Activated T-cell treated with anti-CD3 and anti-CD28 coated beads, Interleukin-2, amount 50 U/mL, for 4 hours (primary cell): ENCODE data around the gene SLC6A11. TPM values are rescaled to one million over a fixed set of nuclear protein-coding genes. Genes with fewer than 3 reads are reported as not detected.

Experiments
- ATAC-seq, 2 donors: fragments of 200-7000 bp; cut with Tn5 transposase; one replicate each; pipeline ENCODE4 v1.10.0; 2021
- DNase-seq: peaks from one replicate; pipeline ENCODE4 v3.0.0-alpha.2; 2020
- H3K27me3 Mint-ChIP-seq: one replicate; pipeline ENCODE4 v1.8.0; 2021; ENCODE audit warnings: low read depth, mixed read lengths
- H3K36me3 Mint-ChIP-seq: one replicate; pipeline ENCODE4 v1.8.0; 2022; ENCODE audit warnings: mixed read lengths; ENCODE audit not compliant: insufficient read depth
- H3K4me1 Mint-ChIP-seq: one replicate; pipeline ENCODE4 v1.8.0; 2021; ENCODE audit warnings: low read depth, mixed read lengths
- H3K4me3 Mint-ChIP-seq: one replicate; pipeline ENCODE4 v1.8.0; 2021; ENCODE audit warnings: mild to moderate bottlenecking, moderate library complexity, mixed read lengths
- H3K9me3 Mint-ChIP-seq: one replicate; pipeline ENCODE4 v1.8.0; 2021; ENCODE audit warnings: mixed read lengths
- total RNA-seq, 3 donors: library from RNA; stranded (reverse); gene quantifications; one replicate each; pipeline ENCODE4 v1.2.1, GENCODE V29; 2021

SLC6A11 gene
- total RNA-seq, 3 donors from 2014 or later: not detected

- no peaks in the 10 kb centered on the region for H3K4me1 Mint-ChIP-seq
- H3K36me3 Mint-ChIP-seq: no peaks in the 10 kb centered on the region
- ATAC-seq (no peak), DNase-seq (no peak)
- no peaks in the 10 kb centered on the region for H3K9me3 Mint-ChIP-seq
- H3K4me3 Mint-ChIP-seq: no peak overlapping the region
- peaks cover 25% of the 10 kb centered on the region for H3K27me3 Mint-ChIP-seq
Observed at GRCh38 chr3:10780243-10780642, 35.8 kb upstream of the SLC6A11 start.

- no peaks in the 10 kb centered on the region for H3K4me1 Mint-ChIP-seq
- no peaks in the 10 kb centered on the region for H3K36me3 Mint-ChIP-seq
- peaks cover 25% of the 10 kb centered on the region for H3K27me3 Mint-ChIP-seq
- no peak for DNase-seq
- no peaks in the 10 kb centered on the region for H3K9me3 Mint-ChIP-seq
- H3K4me3 Mint-ChIP-seq: no peak overlapping the region
- ATAC-seq: no peak
Observed at GRCh38 chr3:10780922-10781321, 35.1 kb upstream of the SLC6A11 start.

GRCh38 chr3:10781981-10782380, 34.0 kb upstream of the SLC6A11 start:
- ATAC-seq: no peak
- Mint-ChIP-seq H3K4me1 (no peaks in the 10 kb centered on the region), H3K36me3 (no peaks in the 10 kb centered on the region)

GRCh38 chr3:10783360-10784351, 32.4 kb upstream of the SLC6A11 start:
- ATAC-seq: peak in 1 of 2 donors; percentile 46
- Mint-ChIP-seq H3K9me3 (no peaks in the 10 kb centered on the region), H3K36me3 (no peaks in the 10 kb centered on the region), H3K4me1 (no peaks in the 10 kb centered on the region), H3K4me3 (no peak overlapping the region), H3K27me3 (peaks cover 22% of the 10 kb centered on the region)
- no peak for DNase-seq

More at GRCh38 chr3:10781981-10782380, 34.0 kb upstream of the SLC6A11 start:
- no peak overlapping the region for H3K4me3 Mint-ChIP-seq
- DNase-seq: no peak
- H3K27me3 Mint-ChIP-seq: peaks cover 19% of the 10 kb centered on the region
- no peaks in the 10 kb centered on the region for H3K9me3 Mint-ChIP-seq

- no peaks in the 10 kb centered on the region for H3K36me3 Mint-ChIP-seq
- H3K27me3 Mint-ChIP-seq: peaks cover 17% of the 10 kb centered on the region
- no peak overlapping the region for H3K4me3 Mint-ChIP-seq
- ATAC-seq (no peak), DNase-seq (no peak)
- H3K9me3 Mint-ChIP-seq: no peaks in the 10 kb centered on the region
- H3K4me1 Mint-ChIP-seq: no peaks in the 10 kb centered on the region
Observed at GRCh38 chr3:10786640-10787039, 29.4 kb upstream of the SLC6A11 start.

- Mint-ChIP-seq H3K4me3 (no peak overlapping the region), H3K4me1 (no peaks in the 10 kb centered on the region), H3K27me3 (peaks cover 29% of the 10 kb centered on the region), H3K36me3 (no peaks in the 10 kb centered on the region), H3K9me3 (no peaks in the 10 kb centered on the region)
- ATAC-seq (no peak), DNase-seq (no peak)
Observed at GRCh38 chr3:10788451-10788850, 27.6 kb upstream of the SLC6A11 start.

GRCh38 chr3:10790713-10791112, 25.3 kb upstream of the SLC6A11 start:
- Mint-ChIP-seq H3K27me3 (peaks cover 28% of the 10 kb centered on the region), H3K4me1 (no peaks in the 10 kb centered on the region), H3K36me3 (no peaks in the 10 kb centered on the region), H3K4me3 (no peak overlapping the region), H3K9me3 (no peaks in the 10 kb centered on the region)
- no peak for ATAC-seq
- DNase-seq: no peak

- no peaks in the 10 kb centered on the region for H3K9me3 Mint-ChIP-seq
- H3K27me3 Mint-ChIP-seq: peaks cover 29% of the 10 kb centered on the region
- DNase-seq: no peak
- no peak overlapping the region for H3K4me3 Mint-ChIP-seq
- H3K36me3 Mint-ChIP-seq: no peaks in the 10 kb centered on the region
- H3K4me1 Mint-ChIP-seq: no peaks in the 10 kb centered on the region
- no peak for ATAC-seq
Observed at GRCh38 chr3:10792208-10792607, 23.8 kb upstream of the SLC6A11 start.

- Mint-ChIP-seq H3K4me1 (no peaks in the 10 kb centered on the region), H3K4me3 (no peak overlapping the region), H3K27me3 (peaks cover 21% of the 10 kb centered on the region), H3K36me3 (no peaks in the 10 kb centered on the region), H3K9me3 (no peaks in the 10 kb centered on the region)
- DNase-seq: no peak
- no peak for ATAC-seq
Observed at GRCh38 chr3:10798600-10799367, 17.2 kb upstream of the SLC6A11 start.

GRCh38 chr3:10804183-10804648, 11.8 kb upstream of the SLC6A11 start:
- no peak for ATAC-seq
- Mint-ChIP-seq H3K27me3 (peaks cover 16% of the 10 kb centered on the region), H3K9me3 (no peaks in the 10 kb centered on the region), H3K4me3 (no peak overlapping the region), H3K4me1 (no peaks in the 10 kb centered on the region), H3K36me3 (no peaks in the 10 kb centered on the region)
- DNase-seq: no peak

- H3K9me3 Mint-ChIP-seq: no peaks in the 10 kb centered on the region
- peaks cover 17% of the 10 kb centered on the region for H3K27me3 Mint-ChIP-seq
- no peak overlapping the region for H3K4me3 Mint-ChIP-seq
- no peaks in the 10 kb centered on the region for H3K36me3 Mint-ChIP-seq
- DNase-seq (no peak), ATAC-seq (no peak)
- H3K4me1 Mint-ChIP-seq: no peaks in the 10 kb centered on the region
Observed at GRCh38 chr3:10806006-10806405, 10.0 kb upstream of the SLC6A11 start.

GRCh38 chr3:10808130-10808735, 7.8 kb upstream of the SLC6A11 start:
- ATAC-seq (no peak), DNase-seq (no peak)
- Mint-ChIP-seq H3K27me3 (peaks cover 17% of the 10 kb centered on the region), H3K36me3 (no peaks in the 10 kb centered on the region), H3K9me3 (no peaks in the 10 kb centered on the region), H3K4me1 (no peaks in the 10 kb centered on the region), H3K4me3 (no peak overlapping the region)

- H3K4me1 Mint-ChIP-seq: no peaks in the 10 kb centered on the region
- no peaks in the 10 kb centered on the region for H3K9me3 Mint-ChIP-seq
- ATAC-seq (no peak), DNase-seq (no peak)
- H3K27me3 Mint-ChIP-seq: peaks cover 17% of the 10 kb centered on the region
- no peaks in the 10 kb centered on the region for H3K36me3 Mint-ChIP-seq
- H3K4me3 Mint-ChIP-seq: no peak overlapping the region
Observed at GRCh38 chr3:10808974-10809373, 7.1 kb upstream of the SLC6A11 start.

- ATAC-seq: no peak
- H3K4me1 Mint-ChIP-seq: no peaks in the 10 kb centered on the region
- H3K27me3 Mint-ChIP-seq: peaks cover 29% of the 10 kb centered on the region
Observed at GRCh38 chr3:10810376-10810775, 5.7 kb upstream of the SLC6A11 start.

More at GRCh38 chr3:10810376-10810775, 5.7 kb upstream of the SLC6A11 start:
- no peak overlapping the region for H3K4me3 Mint-ChIP-seq
- no peak for DNase-seq
- no peaks in the 10 kb centered on the region for H3K36me3 Mint-ChIP-seq
- H3K9me3 Mint-ChIP-seq: no peaks in the 10 kb centered on the region
